ENCODE data around the gene STK17B.

- TF ChIP-seq, protein P1, sequence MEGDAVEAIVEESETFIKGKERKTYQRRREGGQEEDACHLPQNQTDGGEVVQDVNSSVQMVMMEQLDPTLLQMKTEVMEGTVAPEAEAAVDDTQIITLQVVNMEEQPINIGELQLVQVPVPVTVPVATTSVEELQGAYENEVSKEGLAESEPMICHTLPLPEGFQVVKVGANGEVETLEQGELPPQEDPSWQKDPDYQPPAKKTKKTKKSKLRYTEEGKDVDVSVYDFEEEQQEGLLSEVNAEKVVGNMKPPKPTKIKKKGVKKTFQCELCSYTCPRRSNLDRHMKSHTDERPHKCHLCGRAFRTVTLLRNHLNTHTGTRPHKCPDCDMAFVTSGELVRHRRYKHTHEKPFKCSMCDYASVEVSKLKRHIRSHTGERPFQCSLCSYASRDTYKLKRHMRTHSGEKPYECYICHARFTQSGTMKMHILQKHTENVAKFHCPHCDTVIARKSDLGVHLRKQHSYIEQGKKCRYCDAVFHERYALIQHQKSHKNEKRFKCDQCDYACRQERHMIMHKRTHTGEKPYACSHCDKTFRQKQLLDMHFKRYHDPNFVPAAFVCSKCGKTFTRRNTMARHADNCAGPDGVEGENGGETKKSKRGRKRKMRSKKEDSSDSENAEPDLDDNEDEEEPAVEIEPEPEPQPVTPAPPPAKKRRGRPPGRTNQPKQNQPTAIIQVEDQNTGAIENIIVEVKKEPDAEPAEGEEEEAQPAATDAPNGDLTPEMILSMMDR (IDR thresholded peaks at IDR 0.05 in 8 of 11, conservative IDR thresholded peaks at IDR 0.05 in 3 of 11): no peak
- no peak for TF ChIP-seq POLR2AphosphoS5 (IDR thresholded peaks at IDR 0.05)
These were observed 42.6 kb downstream of the STK17B start for GRCh38 chr2:196128749-196129148.
